ENCODE data around the gene TRIM58.

DNA sequence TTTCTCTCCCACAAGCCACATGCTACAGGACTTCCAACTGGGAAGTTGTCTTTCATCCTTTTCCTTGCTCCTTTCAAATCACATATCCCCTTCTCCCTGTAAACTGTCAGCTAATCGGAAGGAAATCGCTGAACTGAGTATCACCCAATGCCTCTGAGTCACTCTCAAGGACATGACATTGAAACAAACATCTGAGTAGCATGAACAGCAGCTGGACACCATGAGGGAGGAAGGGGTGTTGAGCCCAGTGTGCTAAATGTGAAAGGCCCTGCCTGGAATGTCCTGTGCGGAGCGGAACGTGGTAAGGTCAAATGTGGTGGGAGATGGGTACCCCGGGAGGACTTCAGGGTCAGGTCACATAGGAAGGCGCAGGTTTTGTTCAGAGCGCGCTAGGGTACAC lies 67.9 kb downstream of the TRIM58 start, which contains the start of gene OR2AJ1:
- TF ChIP-seq SRF (CRISPR knock-in tag; IDR thresholded peaks at IDR 0.05), result no peak
- TF ChIP-seq ZNF561 (CRISPR knock-in tag; conservative IDR thresholded peaks at IDR 0.05), result no peak
- TF ChIP-seq, protein P1, sequence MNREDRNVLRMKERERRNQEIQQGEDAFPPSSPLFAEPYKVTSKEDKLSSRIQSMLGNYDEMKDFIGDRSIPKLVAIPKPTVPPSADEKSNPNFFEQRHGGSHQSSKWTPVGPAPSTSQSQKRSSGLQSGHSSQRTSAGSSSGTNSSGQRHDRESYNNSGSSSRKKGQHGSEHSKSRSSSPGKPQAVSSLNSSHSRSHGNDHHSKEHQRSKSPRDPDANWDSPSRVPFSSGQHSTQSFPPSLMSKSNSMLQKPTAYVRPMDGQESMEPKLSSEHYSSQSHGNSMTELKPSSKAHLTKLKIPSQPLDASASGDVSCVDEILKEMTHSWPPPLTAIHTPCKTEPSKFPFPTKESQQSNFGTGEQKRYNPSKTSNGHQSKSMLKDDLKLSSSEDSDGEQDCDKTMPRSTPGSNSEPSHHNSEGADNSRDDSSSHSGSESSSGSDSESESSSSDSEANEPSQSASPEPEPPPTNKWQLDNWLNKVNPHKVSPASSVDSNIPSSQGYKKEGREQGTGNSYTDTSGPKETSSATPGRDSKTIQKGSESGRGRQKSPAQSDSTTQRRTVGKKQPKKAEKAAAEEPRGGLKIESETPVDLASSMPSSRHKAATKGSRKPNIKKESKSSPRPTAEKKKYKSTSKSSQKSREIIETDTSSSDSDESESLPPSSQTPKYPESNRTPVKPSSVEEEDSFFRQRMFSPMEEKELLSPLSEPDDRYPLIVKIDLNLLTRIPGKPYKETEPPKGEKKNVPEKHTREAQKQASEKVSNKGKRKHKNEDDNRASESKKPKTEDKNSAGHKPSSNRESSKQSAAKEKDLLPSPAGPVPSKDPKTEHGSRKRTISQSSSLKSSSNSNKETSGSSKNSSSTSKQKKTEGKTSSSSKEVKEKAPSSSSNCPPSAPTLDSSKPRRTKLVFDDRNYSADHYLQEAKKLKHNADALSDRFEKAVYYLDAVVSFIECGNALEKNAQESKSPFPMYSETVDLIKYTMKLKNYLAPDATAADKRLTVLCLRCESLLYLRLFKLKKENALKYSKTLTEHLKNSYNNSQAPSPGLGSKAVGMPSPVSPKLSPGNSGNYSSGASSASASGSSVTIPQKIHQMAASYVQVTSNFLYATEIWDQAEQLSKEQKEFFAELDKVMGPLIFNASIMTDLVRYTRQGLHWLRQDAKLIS (CRISPR knock-in tag; IDR thresholded peaks at IDR 0.05), result no peak
